Neural cell (in vitro differentiated cells): ENCODE data around the gene C3orf85. TPM values are rescaled to one million over a fixed set of nuclear protein-coding genes. Genes with fewer than 3 reads are reported as not detected.

Experiments
- H2AFZ ChIP-seq: fragments of 200-600, 300-800 bp; sonication (generic), shearing (Covaris generic); 2 replicates; pipeline ENCODE4 v1.6.0; 2014; ENCODE audit warnings: low read depth, mild to moderate bottlenecking, antibody characterized with exemption, low read length, moderate library complexity
- H3F3A ChIP-seq: fragments of 200-600 bp; shearing (Covaris generic); 2 replicates; pipeline ENCODE4 v1.6.1; 2016; ENCODE audit warnings: mild to moderate bottlenecking, moderate library complexity, mixed read lengths, antibody characterized with exemption, low read length; ENCODE audit not compliant: insufficient read depth, poor library complexity, severe bottlenecking
- H3K27ac ChIP-seq: fragments of 200-600, 300-800 bp; sonication (generic), shearing (Covaris generic); 2 replicates; pipeline ENCODE4 v1.5.1; 2014; ENCODE audit warnings: mild to moderate bottlenecking, low read length, moderate library complexity
- H3K27me3 ChIP-seq: fragments of 300-800, 200-600 bp; sonication (generic), shearing (Covaris generic); 2 replicates; pipeline ENCODE4 v1.6.0; 2014; ENCODE audit warnings: mild to moderate bottlenecking, low read depth, low read length, moderate library complexity; ENCODE audit not compliant: insufficient read depth
- H3K36me3 ChIP-seq: fragments of 300-800, 200-600 bp; sonication (generic), shearing (Covaris generic); 2 replicates; pipeline ENCODE4 v1.5.1; 2014; ENCODE audit warnings: mild to moderate bottlenecking, antibody characterized with exemption, low read length, moderate library complexity; ENCODE audit not compliant: insufficient read depth
- H3K4me2 ChIP-seq: fragments of 300-800, 200-600 bp; sonication (generic), shearing (Covaris generic); 2 replicates; pipeline ENCODE4 v1.6.0; 2014; ENCODE audit warnings: mild to moderate bottlenecking, low read length
- H3K4me3 ChIP-seq: fragments of 300-800, 200-600 bp; sonication (generic), shearing (Covaris generic); 2 replicates; pipeline ENCODE4 v1.5.1; 2014; ENCODE audit warnings: mild to moderate bottlenecking, low read length, moderate library complexity
- H3K79me2 ChIP-seq: fragments of 200-600 bp; shearing (Covaris generic); replicated peaks from 2 replicates; pipeline ENCODE4 v1.6.0; 2014; ENCODE audit warnings: mild to moderate bottlenecking, low read length, moderate library complexity; ENCODE audit not compliant: insufficient read depth
- H3K9ac ChIP-seq: fragments of 300-800, 200-600 bp; sonication (generic), shearing (Covaris generic); 2 replicates; pipeline ENCODE4 v1.6.1; 2016; ENCODE audit warnings: mild to moderate bottlenecking, low read length, mixed read lengths
- H3K9me2 ChIP-seq: fragments of 200-600 bp; shearing (Covaris generic); 2 replicates; pipeline ENCODE4 v1.6.1; 2016; ENCODE audit warnings: mild to moderate bottlenecking, low read length, mixed read lengths; ENCODE audit not compliant: insufficient read depth
- H3K9me3 ChIP-seq: fragments of 200-600, 300-800 bp; sonication (generic), shearing (Covaris generic); 2 replicates; pipeline ENCODE4 v1.6.1; 2016; ENCODE audit warnings: mild to moderate bottlenecking, mixed run types, low read length, moderate library complexity, mixed read lengths
- H4K20me1 ChIP-seq: fragments of 200-600 bp; shearing (Covaris generic); 2 replicates; pipeline ENCODE4 v1.6.1; 2016; ENCODE audit warnings: mild to moderate bottlenecking, mixed run types; ENCODE audit not compliant: insufficient read depth
- EP300 ChIP-seq: fragments of 450-650 bp; conservative IDR thresholded peaks from 2 replicates; pipeline ENCODE4 v1.6.1; 2014; ENCODE audit warnings: antibody characterized with exemption, mild to moderate bottlenecking, moderate library complexity; ENCODE audit not compliant: poor library complexity, severe bottlenecking
- EZH2 ChIP-seq: fragments of 200-600, 300-800 bp; shearing (Covaris generic), sonication (generic); IDR thresholded peaks from 2 replicates; pipeline ENCODE4 v1.6.1; 2014; ENCODE audit warnings: antibody characterized with exemption, low read length, borderline replicate concordance, mild to moderate bottlenecking; ENCODE audit not compliant: insufficient read depth, poor library complexity, severe bottlenecking
- MXI1 ChIP-seq: fragments of 450-650 bp; conservative IDR thresholded peaks from 2 replicates; pipeline ENCODE4 v1.6.1; 2014; ENCODE audit warnings: antibody characterized with exemption, mild to moderate bottlenecking; ENCODE audit not compliant: poor library complexity, severe bottlenecking
- POLR2AphosphoS5 ChIP-seq: IDR thresholded peaks from 2 replicates; pipeline ENCODE4 v1.6.1; 2012
- RAD21 ChIP-seq: fragments of 450-650 bp; conservative IDR thresholded peaks from 2 replicates; pipeline ENCODE4 v1.6.1; 2014; ENCODE audit warnings: antibody characterized with exemption, mild to moderate bottlenecking, moderate library complexity
- REST ChIP-seq: IDR thresholded peaks from 2 replicates; pipeline ENCODE4 v1.6.1; 2012; ENCODE audit warnings: borderline replicate concordance
- SMC3 ChIP-seq: fragments of 450-650 bp; conservative IDR thresholded peaks from 2 replicates; pipeline ENCODE4 v1.6.1; 2014; ENCODE audit warnings: antibody characterized with exemption, mild to moderate bottlenecking, moderate library complexity; ENCODE audit not compliant: poor library complexity
- TAF1 ChIP-seq: IDR thresholded peaks from 2 replicates; pipeline ENCODE4 v1.6.1; 2012; ENCODE audit warnings: low read depth
- polyA plus RNA-seq: library from polyadenylated mRNA; depleted of rRNA; stranded (reverse); fragments of >200 nt; gene quantifications from 2 replicates; pipeline ENCODE4 v1.2.3, GENCODE V29; 2014
- TF ChIP-seq, protein P1 (sequence below): fragments of 450-650 bp; IDR thresholded peaks from 2 replicates; pipeline ENCODE4 v1.5.1; 2014; ENCODE audit warnings: antibody characterized with exemption, mild to moderate bottlenecking, moderate library complexity; ENCODE audit not compliant: poor library complexity, severe bottlenecking

C3orf85 gene
- polyA plus RNA-seq, 1 donor from 2014 or later, result not detected

DNA sequence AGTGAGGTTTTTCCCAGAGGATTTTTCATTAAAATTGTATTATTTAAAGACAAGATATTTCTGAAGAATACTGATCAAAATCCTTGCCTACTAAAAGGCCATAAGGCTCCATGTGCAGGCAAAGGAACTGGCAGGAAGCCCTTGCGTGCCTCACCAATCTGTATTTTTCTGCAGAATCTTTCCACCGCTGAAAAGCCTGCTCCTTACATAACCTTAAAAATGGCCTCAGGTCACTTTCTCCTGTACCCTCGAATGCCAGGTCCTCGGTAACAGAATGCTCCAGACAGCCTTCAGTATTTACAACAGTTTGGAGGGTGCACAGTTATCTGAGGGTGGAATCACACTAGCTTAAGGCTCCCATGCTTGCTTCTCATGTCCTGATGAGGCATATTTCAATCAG lies 21.8 kb upstream of the C3orf85 start:
- no peak overlapping the region for H3K4me3 ChIP-seq
- TF ChIP-seq MXI1 (no peak), REST (no peak), POLR2AphosphoS5 (no peak), RAD21 (no peak), EZH2 (no peak), EP300 (no peak), TAF1 (no peak), SMC3 (no peak)
- TF ChIP-seq, protein P1, sequence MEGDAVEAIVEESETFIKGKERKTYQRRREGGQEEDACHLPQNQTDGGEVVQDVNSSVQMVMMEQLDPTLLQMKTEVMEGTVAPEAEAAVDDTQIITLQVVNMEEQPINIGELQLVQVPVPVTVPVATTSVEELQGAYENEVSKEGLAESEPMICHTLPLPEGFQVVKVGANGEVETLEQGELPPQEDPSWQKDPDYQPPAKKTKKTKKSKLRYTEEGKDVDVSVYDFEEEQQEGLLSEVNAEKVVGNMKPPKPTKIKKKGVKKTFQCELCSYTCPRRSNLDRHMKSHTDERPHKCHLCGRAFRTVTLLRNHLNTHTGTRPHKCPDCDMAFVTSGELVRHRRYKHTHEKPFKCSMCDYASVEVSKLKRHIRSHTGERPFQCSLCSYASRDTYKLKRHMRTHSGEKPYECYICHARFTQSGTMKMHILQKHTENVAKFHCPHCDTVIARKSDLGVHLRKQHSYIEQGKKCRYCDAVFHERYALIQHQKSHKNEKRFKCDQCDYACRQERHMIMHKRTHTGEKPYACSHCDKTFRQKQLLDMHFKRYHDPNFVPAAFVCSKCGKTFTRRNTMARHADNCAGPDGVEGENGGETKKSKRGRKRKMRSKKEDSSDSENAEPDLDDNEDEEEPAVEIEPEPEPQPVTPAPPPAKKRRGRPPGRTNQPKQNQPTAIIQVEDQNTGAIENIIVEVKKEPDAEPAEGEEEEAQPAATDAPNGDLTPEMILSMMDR, result no peak
- no peaks in the 10 kb centered on the region for H3K36me3 ChIP-seq
- no peaks in the 10 kb centered on the region for H3K79me2 ChIP-seq
- H3K27ac ChIP-seq, result no peak overlapping the region
- H3K27me3 ChIP-seq, result no peaks in the 10 kb centered on the region
- H3K9me2 ChIP-seq, result no peaks in the 10 kb centered on the region
- H3F3A ChIP-seq, result no peaks in the 10 kb centered on the region
- no peaks in the 10 kb centered on the region for H4K20me1 ChIP-seq
- no peak overlapping the region for H3K4me2 ChIP-seq
- no peak overlapping the region for H3K9ac ChIP-seq
- H3K9me3 ChIP-seq, result no peaks in the 10 kb centered on the region
- H2AFZ ChIP-seq, result no peak overlapping the region

GRCh38 chr3:109115451-109115850 lies 21.1 kb upstream of the C3orf85 start:
- Histone ChIP-seq H3K9me2 (no peaks in the 10 kb centered on the region), H3K27me3 (no peaks in the 10 kb centered on the region), H3K4me3 (no peak overlapping the region), H3F3A (no peaks in the 10 kb centered on the region), H3K9ac (no peak overlapping the region), H3K36me3 (no peaks in the 10 kb centered on the region), H3K27ac (no peak overlapping the region), H3K79me2 (no peaks in the 10 kb centered on the region), H3K9me3 (no peaks in the 10 kb centered on the region), H4K20me1 (no peaks in the 10 kb centered on the region), H3K4me2 (no peak overlapping the region), H2AFZ (no peak overlapping the region)
- no peak for TF ChIP-seq POLR2AphosphoS5
- no peak for TF ChIP-seq EP300
- TF ChIP-seq RAD21, result no peak
- TF ChIP-seq MXI1, result no peak
- TF ChIP-seq REST, result no peak
- TF ChIP-seq, protein P1, result no peak
- no peak for TF ChIP-seq TAF1
- no peak for TF ChIP-seq SMC3
- no peak for TF ChIP-seq EZH2
